GM12872 (cell line): ENCODE measurements around the gene HIGD2A.

Experiments
- CTCF ChIP-seq: IDR thresholded peaks from 3 replicates; pipeline ENCODE4 v1.5.1; 2011; ENCODE audit warnings: low read depth, mild to moderate bottlenecking, low read length, moderate library complexity; ENCODE audit not compliant: insufficient read depth

HIGD2A gene

GRCh38 chr5:176410486-176411180 is 22.1 kb downstream of the HIGD2A start:
- TF ChIP-seq CTCF, result no peak

GRCh38 chr5:176412517-176413254 is 24.1 kb downstream of the HIGD2A start:
- no peak for TF ChIP-seq CTCF

GRCh38 chr5:176413255-176413565 is 24.7 kb downstream of the HIGD2A start:
- TF ChIP-seq CTCF, result no peak

GRCh38 chr5:176413709-176414191 is 25.2 kb downstream of the HIGD2A start:
- TF ChIP-seq CTCF, result no peak

GRCh38 chr5:176414704-176415103 is 26.2 kb downstream of the HIGD2A start:
- no peak for TF ChIP-seq CTCF

GRCh38 chr5:176415240-176415951 is 26.8 kb downstream of the HIGD2A start:
- TF ChIP-seq CTCF, result no peak
